Urothelium cell line (cell line): ENCODE measurements around the gene PLS1.
"Not testable (repeated sequence)": the region's sequence is repeated elsewhere in the genome, so short reads cannot be mapped to it uniquely, and the experiment has no call there.

ENCODE experiments used
- DNase-seq: peaks from one replicate; pipeline ENCODE4 v3.0.0; 2011; ENCODE audit warnings: low spot score, mixed read lengths
- FAIRE-seq: peaks from 2 replicates; lab custom pipeline; 2011; peaks lifted over from hg19 to GRCh38; lab: Jason Lieb, UNC

The PLS1 gene

GRCh38 chr3:142595951-142596725, at the start of gene PLS1:
Gene PLS1, plus strand, starts transcription at chr3:142596393. Its CDS starts 67,845 bp downstream, at chr3:142664238.
- FAIRE-seq = no peak
- peak; percentile 89 for DNase-seq

- DNase-seq (no peak), FAIRE-seq (no peak)
Measured at GRCh38 chr3:142549986-142550385, 46.2 kb upstream of the PLS1 start.

- DNase-seq, FAIRE-seq: not testable (repeated sequence)
Measured at GRCh38 chr3:142552579-142552978, 43.6 kb upstream of the PLS1 start.

- DNase-seq (no peak), FAIRE-seq (no peak)
Measured at GRCh38 chr3:142553741-142554140, 42.5 kb upstream of the PLS1 start.

GRCh38 chr3:142560118-142560517, 36.1 kb upstream of the PLS1 start:
- FAIRE-seq = no peak
- DNase-seq = no peak

GRCh38 chr3:142563496-142563997, 32.6 kb upstream of the PLS1 start:
- DNase-seq (no peak), FAIRE-seq (no peak)

- DNase-seq (no peak), FAIRE-seq (no peak)
Measured at GRCh38 chr3:142566096-142566495, 30.1 kb upstream of the PLS1 start.

- DNase-seq (no peak), FAIRE-seq (no peak)
Measured at GRCh38 chr3:142568393-142569017, 27.7 kb upstream of the PLS1 start.

GRCh38 chr3:142569422-142569821, 26.8 kb upstream of the PLS1 start:
- not testable (repeated sequence) for DNase-seq, FAIRE-seq

GRCh38 chr3:142574223-142574622, 22.0 kb upstream of the PLS1 start:
- not testable (repeated sequence) for FAIRE-seq, DNase-seq

- FAIRE-seq (no peak), DNase-seq (no peak)
Measured at GRCh38 chr3:142574665-142575064, 21.5 kb upstream of the PLS1 start.

GRCh38 chr3:142576792-142577191, 19.4 kb upstream of the PLS1 start:
- FAIRE-seq = no peak
- DNase-seq = no peak

GRCh38 chr3:142577696-142578328, 18.4 kb upstream of the PLS1 start:
- no peak for FAIRE-seq
- no peak for DNase-seq

GRCh38 chr3:142578329-142579223, 17.6 kb upstream of the PLS1 start, which contains the start of gene ATR:
Gene ATR, minus strand, starts transcription at chr3:142578733. Its CDS starts 29 bp downstream, at chr3:142578704.
- DNase-seq (peak; percentile 92), FAIRE-seq (no peak)

GRCh38 chr3:142580061-142580423, 16.2 kb upstream of the PLS1 start:
- FAIRE-seq = no peak
- DNase-seq = no peak

GRCh38 chr3:142581070-142581469, 15.1 kb upstream of the PLS1 start:
- not testable (repeated sequence) for DNase-seq, FAIRE-seq

GRCh38 chr3:142586803-142587406, 9.3 kb upstream of the PLS1 start:
- FAIRE-seq (no peak), DNase-seq (peak; percentile 52)

GRCh38 chr3:142588703-142589102, 7.5 kb upstream of the PLS1 start:
- FAIRE-seq (no peak), DNase-seq (no peak)

- FAIRE-seq = not testable (repeated sequence)
Measured at GRCh38 chr3:142592268-142592667, 3.9 kb upstream of the PLS1 start.

GRCh38 chr3:142595141-142595540, 1.1 kb upstream of the PLS1 start:
- FAIRE-seq = no peak
- no peak for DNase-seq

More at GRCh38 chr3:142592268-142592667, 3.9 kb upstream of the PLS1 start:
- DNase-seq = not testable (repeated sequence)
